Measurements from ENCODE around the gene ABCB6.

ABCB6 gene

DNA sequence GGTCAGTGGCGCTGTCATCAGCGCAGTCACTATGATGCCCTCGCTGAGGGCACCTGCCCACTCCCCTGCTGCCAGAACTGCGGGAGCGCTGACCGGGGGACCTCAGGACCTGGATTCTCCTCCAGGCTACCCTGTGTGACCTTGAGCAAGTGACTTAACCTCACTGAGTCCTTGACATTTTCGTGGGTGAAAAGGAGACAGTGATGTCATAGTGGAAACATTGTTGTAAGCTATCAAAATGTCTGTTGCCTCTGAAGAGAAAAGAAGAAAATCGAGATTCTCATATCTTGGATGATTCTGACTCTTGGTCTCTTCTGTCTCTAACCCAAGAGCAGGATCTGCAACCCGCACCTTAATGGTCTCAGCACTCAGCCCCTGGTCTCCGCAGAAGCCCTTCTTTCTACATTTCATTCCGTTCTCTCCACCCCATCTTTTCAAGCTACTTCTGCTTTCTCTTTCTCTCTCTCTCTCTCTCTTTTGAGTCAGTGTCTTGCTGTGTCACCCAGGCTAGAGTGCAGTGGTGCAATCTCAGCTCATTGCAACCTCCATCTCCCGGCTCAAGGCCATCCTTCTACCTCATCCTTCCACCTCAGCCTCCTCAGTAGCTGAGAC, 35.9 kb upstream of the ABCB6 start:
- no peak for DNase-seq (ENCODE audit: low read depth)
- TF ChIP-seq, protein P1, sequence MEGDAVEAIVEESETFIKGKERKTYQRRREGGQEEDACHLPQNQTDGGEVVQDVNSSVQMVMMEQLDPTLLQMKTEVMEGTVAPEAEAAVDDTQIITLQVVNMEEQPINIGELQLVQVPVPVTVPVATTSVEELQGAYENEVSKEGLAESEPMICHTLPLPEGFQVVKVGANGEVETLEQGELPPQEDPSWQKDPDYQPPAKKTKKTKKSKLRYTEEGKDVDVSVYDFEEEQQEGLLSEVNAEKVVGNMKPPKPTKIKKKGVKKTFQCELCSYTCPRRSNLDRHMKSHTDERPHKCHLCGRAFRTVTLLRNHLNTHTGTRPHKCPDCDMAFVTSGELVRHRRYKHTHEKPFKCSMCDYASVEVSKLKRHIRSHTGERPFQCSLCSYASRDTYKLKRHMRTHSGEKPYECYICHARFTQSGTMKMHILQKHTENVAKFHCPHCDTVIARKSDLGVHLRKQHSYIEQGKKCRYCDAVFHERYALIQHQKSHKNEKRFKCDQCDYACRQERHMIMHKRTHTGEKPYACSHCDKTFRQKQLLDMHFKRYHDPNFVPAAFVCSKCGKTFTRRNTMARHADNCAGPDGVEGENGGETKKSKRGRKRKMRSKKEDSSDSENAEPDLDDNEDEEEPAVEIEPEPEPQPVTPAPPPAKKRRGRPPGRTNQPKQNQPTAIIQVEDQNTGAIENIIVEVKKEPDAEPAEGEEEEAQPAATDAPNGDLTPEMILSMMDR (IDR thresholded peaks at IDR 0.05; ENCODE audit: control insufficient read depth, insufficient read depth, low read depth, low read length, missing control alignments) = no peak
- peak overlapping the region; percentile 52 for H3K4me3 ChIP-seq (ENCODE audit: control insufficient read depth, low read depth, low read length)

DNA sequence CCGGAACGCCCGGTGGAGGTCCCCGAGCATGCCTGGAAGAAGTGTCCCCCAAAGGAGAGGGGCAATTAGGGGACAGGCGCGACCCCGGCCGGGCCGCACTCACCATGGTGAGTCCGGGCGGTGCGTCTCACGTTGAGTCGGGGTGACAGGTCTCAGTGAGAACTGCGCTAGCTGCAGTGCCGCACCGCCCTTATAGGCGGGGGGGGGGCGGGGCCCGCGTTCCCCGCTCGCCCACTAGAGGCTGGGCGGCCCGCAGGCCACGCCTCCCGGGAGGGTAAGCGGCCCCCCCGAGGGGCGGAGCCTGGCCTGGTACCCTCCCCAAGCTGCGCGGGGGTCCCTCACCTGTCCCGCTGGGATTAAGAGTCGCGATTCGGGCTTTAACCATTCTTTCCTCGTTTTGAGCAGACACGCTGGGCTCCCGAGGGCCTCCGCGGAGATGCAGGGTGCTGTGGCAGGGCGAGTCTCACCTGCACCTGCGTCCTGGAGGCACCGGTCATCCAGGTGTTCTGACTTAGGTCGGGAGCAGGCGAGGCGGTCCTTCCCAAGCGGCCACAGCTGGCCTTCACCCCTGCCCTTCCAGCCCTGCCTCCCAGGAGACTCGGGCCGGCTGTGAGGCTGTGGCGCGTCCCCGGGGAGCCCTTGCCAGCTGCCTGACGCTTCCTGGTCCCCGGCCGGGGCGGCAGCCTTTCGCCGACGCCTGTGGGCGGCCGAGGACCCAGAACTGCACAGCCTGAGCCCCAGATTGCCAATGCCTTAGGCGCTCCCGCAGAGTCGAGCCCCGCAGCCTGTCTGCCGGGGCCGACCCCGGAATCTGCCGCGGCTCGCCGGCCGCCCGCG, 35.2 kb upstream of the ABCB6 start, which contains the start of gene TUBA4A:
Gene TUBA4A, minus strand, starts transcription at position 166 of the 837 bp plus-strand sequence. Its CDS starts 60 bp downstream, at position 106.
- no peak for DNase-seq (ENCODE audit: low read depth)
- peak within 1 kb of the TSS; percentile 52 for H3K4me3 ChIP-seq (ENCODE audit: control insufficient read depth, low read depth, low read length)
- TF ChIP-seq, protein P1 (IDR thresholded peaks at IDR 0.05; ENCODE audit: control insufficient read depth, insufficient read depth, low read depth, low read length, missing control alignments) = no peak

DNA sequence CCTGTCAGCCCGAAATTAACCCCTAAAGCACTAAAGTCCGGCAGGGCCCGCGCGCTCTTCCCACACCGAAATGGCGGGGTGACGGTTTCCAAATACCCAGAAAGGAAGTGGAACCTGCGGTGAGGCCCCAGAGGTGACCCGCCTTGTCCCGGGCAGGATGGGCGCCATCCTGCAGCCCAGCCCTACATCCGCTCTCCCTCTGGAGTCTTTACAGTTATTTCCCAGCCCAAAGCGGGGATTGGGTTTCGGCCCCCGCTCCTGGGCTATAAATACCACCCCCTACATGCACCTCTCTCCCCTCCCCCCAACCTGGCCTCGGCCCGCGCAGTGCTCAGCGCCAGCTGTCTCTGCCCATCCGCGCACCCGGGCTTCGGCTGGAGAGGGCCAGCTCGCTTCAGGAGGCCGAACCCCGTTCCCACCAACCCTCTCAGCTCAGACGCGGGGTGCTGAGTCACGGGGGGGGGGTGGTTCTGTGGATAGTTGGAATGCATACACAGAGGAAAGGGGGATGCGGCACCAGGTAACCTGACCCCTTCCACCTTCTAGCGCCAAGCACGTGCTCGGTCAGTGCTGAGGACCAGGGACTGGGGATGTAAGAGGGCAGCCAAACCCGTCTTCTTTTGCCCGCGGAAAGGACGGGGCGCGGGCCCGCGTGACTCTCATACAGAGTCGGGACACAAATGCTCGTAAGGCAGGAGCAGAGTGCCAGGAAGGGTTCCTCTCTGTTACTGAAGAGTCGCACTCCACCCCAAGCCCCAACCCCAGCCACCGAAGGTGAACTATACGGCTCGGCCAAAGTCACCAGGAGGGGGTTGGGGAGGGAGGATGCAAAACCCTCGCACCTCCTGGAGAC, 34.4 kb upstream of the ABCB6 start, which contains the start of gene TUBA4B:
Gene TUBA4B, plus strand, starts transcription at position 344 of the 853 bp plus-strand sequence. Its CDS starts 165 bp downstream, at position 509.
- TF ChIP-seq, protein P1 (IDR thresholded peaks at IDR 0.05; ENCODE audit: control insufficient read depth, insufficient read depth, low read depth, low read length, missing control alignments) = no peak
- H3K4me3 ChIP-seq (ENCODE audit: control insufficient read depth, low read depth, low read length) = peak within 1 kb of the TSS; percentile 52
- DNase-seq (ENCODE audit: low read depth) = no peak

DNA sequence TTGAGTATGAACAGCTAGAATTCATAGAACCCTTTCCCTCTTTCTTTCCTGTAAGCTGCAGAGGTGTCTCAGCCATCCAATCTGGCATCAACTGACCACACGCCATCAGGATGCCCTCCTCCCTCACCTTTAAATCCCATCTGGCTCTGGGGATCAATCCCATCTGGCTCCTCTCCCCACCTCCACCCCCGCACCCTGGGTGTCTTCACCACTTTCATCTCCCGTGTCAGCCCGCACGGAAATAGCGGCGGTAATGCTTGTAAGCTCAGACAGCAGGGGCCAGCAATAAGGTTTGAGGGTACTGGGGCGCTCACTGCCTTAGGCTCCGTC, 33.8 kb upstream of the ABCB6 start:
- TF ChIP-seq, protein P1 (IDR thresholded peaks at IDR 0.05; ENCODE audit: control insufficient read depth, insufficient read depth, low read depth, low read length, missing control alignments) = no peak
- peak overlapping the region; percentile 52 for H3K4me3 ChIP-seq (ENCODE audit: control insufficient read depth, low read depth, low read length)
- no peak for DNase-seq (ENCODE audit: low read depth)

DNA sequence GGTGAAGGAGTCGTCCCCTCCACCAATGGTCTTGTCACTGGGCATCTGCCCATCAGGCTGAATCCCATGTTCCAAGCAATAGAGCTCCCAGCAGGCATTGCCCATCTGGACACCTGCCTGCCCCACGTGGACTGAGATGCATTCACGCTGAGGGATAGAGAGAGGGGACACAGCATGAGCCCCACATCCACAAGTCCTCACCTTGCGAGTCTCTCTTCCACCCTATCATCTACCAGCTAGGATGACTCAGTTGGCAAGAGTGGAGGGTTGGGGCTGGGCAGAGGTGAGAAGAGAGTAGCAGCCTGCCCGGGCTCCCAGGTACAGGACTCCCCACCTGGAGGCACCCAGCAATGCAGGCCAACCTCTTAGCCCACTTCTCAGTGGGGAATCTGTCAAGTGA, 33.3 kb upstream of the ABCB6 start:
- no peak for DNase-seq (ENCODE audit: low read depth)

DNA sequence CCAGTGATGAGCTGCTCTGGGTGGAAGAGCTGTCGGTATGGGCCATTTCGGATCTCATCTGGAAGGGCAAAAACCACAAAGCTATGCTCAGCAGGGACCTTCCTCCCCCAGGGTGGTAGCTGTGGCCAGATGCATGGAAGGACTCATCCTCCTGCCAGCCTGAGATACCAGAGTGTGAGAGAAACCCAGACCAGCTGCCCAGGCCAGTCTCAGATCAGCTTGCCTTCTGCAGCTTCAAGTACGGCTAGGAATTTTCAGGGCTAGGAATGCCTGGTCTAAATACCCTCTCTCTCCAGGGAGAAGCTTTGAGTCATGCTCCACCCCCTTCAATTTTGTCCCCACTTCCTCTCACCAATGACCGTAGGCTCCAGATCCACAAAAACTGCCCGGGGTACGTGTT, 32.9 kb upstream of the ABCB6 start:
- DNase-seq (ENCODE audit: low read depth) = no peak
- H3K4me3 ChIP-seq (ENCODE audit: control insufficient read depth, low read depth, low read length) = no peak overlapping the region
- TF ChIP-seq, protein P1 (IDR thresholded peaks at IDR 0.05; ENCODE audit: control insufficient read depth, insufficient read depth, low read depth, low read length, missing control alignments) = no peak

More for the DNA sequence above, 33.3 kb upstream of the ABCB6 start:
- TF ChIP-seq, protein P1 (IDR thresholded peaks at IDR 0.05; ENCODE audit: control insufficient read depth, insufficient read depth, low read depth, low read length, missing control alignments) = no peak
- no peak overlapping the region for H3K4me3 ChIP-seq (ENCODE audit: control insufficient read depth, low read depth, low read length)

All from AG09309 (cell line).